GM12878 (cell line): Measurements from ENCODE around the gene COL9A3. TPM values are rescaled to one million over a fixed set of nuclear protein-coding genes. Genes with fewer than 3 reads are reported as not detected.

Source experiments
- ATAC-seq: fragments of 200-7000 bp; cut with Tn5 transposase; 3 replicates; pipeline ENCODE4 v1.9.1; 2020; ENCODE audit warnings: mild to moderate bottlenecking, moderate library complexity
- BruUV-seq: library from RNA; stranded (reverse); fragments of 400-500 nt; replicated peaks from 2 replicates; lab custom pipeline; 2021; lab: Mats Ljungman, UMichigan
- CTCF ChIA-PET: fragments of 300-600 bp; sonication (Branson Sonifier 250); formaldehyde crosslinking; extraction: SDS; loops from one replicate; lab custom pipeline; 2021; ENCODE audit warnings: inconsistent platforms; lab: Yijun Ruan, JAX
- POLR2A ChIA-PET: fragments of 350-600 bp; formaldehyde crosslinking; extraction: SDS; loops from one replicate; lab custom pipeline; 2021; ENCODE audit warnings: inconsistent platforms; lab: Charles Lee
- RAD21 ChIA-PET: fragments of 300-600 bp; sonication (Branson Sonifier 250); formaldehyde crosslinking; loops from one replicate; lab custom pipeline; 2023; ENCODE audit warnings: antibody characterized with exemption; ENCODE audit not compliant: unreplicated experiment; lab: Charles Lee
- SMC1A ChIA-PET: fragments of 300-600 bp; sonication (Branson Sonifier 250); formaldehyde crosslinking; loops from one replicate; lab custom pipeline; 2023; ENCODE audit not compliant: unreplicated experiment, uncharacterized antibody; lab: Charles Lee
- DNase-seq: peaks from one replicate; pipeline ENCODE4 v3.0.0-alpha.2; 2011; ENCODE audit warnings: low read depth, low spot score
- FAIRE-seq: peaks from 3 replicates; lab custom pipeline; 2011; peaks lifted over from hg19 to GRCh38; lab: Jason Lieb, UNC
- H2AFZ ChIP-seq: 2 replicates; pipeline ENCODE4 v1.6.0; 2011; ENCODE audit warnings: low read depth, low read length, control low read depth; ENCODE audit not compliant: control insufficient read depth
- H3K27ac ChIP-seq: 2 replicates; pipeline ENCODE4 v1.5.1; 2011; ENCODE audit warnings: control low read depth; ENCODE audit not compliant: control insufficient read depth, insufficient read depth
- H3K27me3 ChIP-seq, 2 experiments: replicated peaks in 1 of 2; 2 replicates each; pipeline versions ENCODE4 v1.6.0 to v1.6.1; 2011; ENCODE audit warnings: low read length in 1 of 2; ENCODE audit not compliant: control insufficient read depth in 2 of 2, insufficient read depth in 2 of 2
- H3K36me3 ChIP-seq, 2 experiments: 2 replicates each; pipeline ENCODE4 v1.5.1; 2011; ENCODE audit warnings: low read length in 1 of 2; ENCODE audit not compliant: control insufficient read depth in 2 of 2, insufficient read depth in 2 of 2
- H3K4me1 ChIP-seq: 2 replicates; pipeline ENCODE4 v1.6.1; 2011; ENCODE audit warnings: mild to moderate bottlenecking, low read length, moderate library complexity, mixed read lengths; ENCODE audit not compliant: control insufficient read depth, insufficient read depth
- H3K4me2 ChIP-seq: 2 replicates; pipeline ENCODE4 v1.6.0; 2011; ENCODE audit warnings: control low read depth; ENCODE audit not compliant: control insufficient read depth, insufficient read depth
- H3K4me3 ChIP-seq: fragments of 200-600 bp; sonication (generic); 2 replicates; pipeline ENCODE4 v1.5.1; 2016
- H3K79me2 ChIP-seq: 2 replicates; pipeline ENCODE4 v1.6.0; 2011; ENCODE audit warnings: low read length; ENCODE audit not compliant: control insufficient read depth, insufficient read depth
- H3K9ac ChIP-seq: 2 replicates; pipeline ENCODE4 v1.8.0; 2011; ENCODE audit warnings: low read length, control low read depth, mixed read lengths; ENCODE audit not compliant: control insufficient read depth, insufficient read depth
- H3K9me3 ChIP-seq: replicated peaks from 3 replicates; pipeline ENCODE4 v1.5.1; 2011; ENCODE audit warnings: mild to moderate bottlenecking, low read length; ENCODE audit not compliant: control insufficient read depth, insufficient read depth
- H4K20me1 ChIP-seq: 2 replicates; pipeline ENCODE4 v1.6.0; 2011; ENCODE audit not compliant: control insufficient read depth, insufficient read depth
- E2F8 ChIP-seq: fragments of 450-650 bp; IDR thresholded peaks from 2 replicates; pipeline ENCODE4 v1.6.1; 2018; ENCODE audit warnings: mild to moderate bottlenecking, low read depth, moderate library complexity; ENCODE audit not compliant: partially characterized antibody
- NR2F1 ChIP-seq: fragments of 450-650 bp; conservative IDR thresholded peaks from 2 replicates; pipeline ENCODE4 v1.6.1; 2017; ENCODE audit warnings: mild to moderate bottlenecking
- SMC3 ChIP-seq: IDR thresholded peaks from 2 replicates; pipeline ENCODE4 v1.6.1; 2011; ENCODE audit warnings: low read length, improper control_type of control experiment, borderline replicate concordance
- ZZZ3 ChIP-seq: IDR thresholded peaks from 2 replicates; pipeline ENCODE4 v1.6.1; 2011; ENCODE audit warnings: low read depth; ENCODE audit not compliant: control insufficient read depth, insufficient read length
- WGBS: methylation state at CpG from one replicate; pipeline ENCODE4 v1.1.6; 2016; ENCODE audit warnings: low lambda C conversion rate; ENCODE audit not compliant: insufficient replicate concordance, insufficient coverage; ENCODE audit errors: missing lambda C conversion rate; 5-methylcytosine and 5-hydroxymethylcytosine counted together
- in situ Hi-C: fragments of 300-500 bp; cut with MboI; formaldehyde crosslinking; loops from 9 replicates; pipeline ENCODE4 v1.14.3; 2018; ENCODE audit warnings: mixed read lengths
- intact Hi-C: fragments of 100-400 bp; cut with micrococcal nuclease; formaldehyde crosslinking; loops from one replicate; pipeline ENCODE4 v1.14.2; 2022; ENCODE audit not compliant: unreplicated experiment
- polyA plus RNA-seq, 11 experiments: library from polyadenylated mRNA; depleted of rRNA in 4 of 11; unstranded in 6 of 11; stranded (reverse) in 5 of 11; fragments of >200 nt; fragmentation: Nextera tagmentation in 4 of 11; fragmentation: Illumina TruSeq in 1 of 11; extraction: Ambion mirVana in 4 of 11; extraction: Trizol in 1 of 11; gene quantifications; 1 replicate in 1 of 11; 2 replicates in 10 of 11; pipeline versions ENCODE4 v1.2.1 to v1.2.3, GENCODE V29; 2011 to 2016; ENCODE audit warnings: inconsistent platforms in 2 of 11, missing spikeins in 2 of 11, low read depth in 1 of 11
- total RNA-seq, 4 experiments: library from RNA; depleted of rRNA in 3 of 4; stranded (reverse); fragments of >200 nt in 3 of 4; fragmentation: Illumina TruSeq in 1 of 4; extraction: Trizol in 1 of 4; gene quantifications; 2 replicates each; pipeline versions ENCODE4 v1.2.1 to v1.2.3, GENCODE V29; 2013 to 2021
- TF ChIP-seq, protein P1 (sequence below), 3 experiments: IDR thresholded peaks in 2 of 3; conservative IDR thresholded peaks in 1 of 3; 2 replicates each; pipeline ENCODE4 v1.5.1; 2011; ENCODE audit warnings: low read depth in 3 of 3, low read length in 3 of 3, mild to moderate bottlenecking in 3 of 3, control low read depth in 2 of 3, moderate library complexity in 2 of 3, inconsistent platforms in 1 of 3, mixed read lengths in 1 of 3; ENCODE audit not compliant: control insufficient read depth in 2 of 3, insufficient read depth in 1 of 3; ENCODE audit errors: extremely low read depth in 1 of 3

The COL9A3 gene
- total and polyA plus RNA-seq, 10 of the 15 experiments (the other 5 are each of a cell fraction or from before 2014, with no cell fraction given): 0.09 to 1.7 (median 0.63) TPM; not detected in 1

GRCh38 chr20:62782149-62782892 is 34.5 kb upstream of the COL9A3 start:
- TF ChIP-seq E2F8: no peak
- peak; percentile 13; the same call in 1 of the 2 replicates for TF ChIP-seq SMC3
- no peak for TF ChIP-seq ZZZ3
- TF ChIP-seq, protein P1, sequence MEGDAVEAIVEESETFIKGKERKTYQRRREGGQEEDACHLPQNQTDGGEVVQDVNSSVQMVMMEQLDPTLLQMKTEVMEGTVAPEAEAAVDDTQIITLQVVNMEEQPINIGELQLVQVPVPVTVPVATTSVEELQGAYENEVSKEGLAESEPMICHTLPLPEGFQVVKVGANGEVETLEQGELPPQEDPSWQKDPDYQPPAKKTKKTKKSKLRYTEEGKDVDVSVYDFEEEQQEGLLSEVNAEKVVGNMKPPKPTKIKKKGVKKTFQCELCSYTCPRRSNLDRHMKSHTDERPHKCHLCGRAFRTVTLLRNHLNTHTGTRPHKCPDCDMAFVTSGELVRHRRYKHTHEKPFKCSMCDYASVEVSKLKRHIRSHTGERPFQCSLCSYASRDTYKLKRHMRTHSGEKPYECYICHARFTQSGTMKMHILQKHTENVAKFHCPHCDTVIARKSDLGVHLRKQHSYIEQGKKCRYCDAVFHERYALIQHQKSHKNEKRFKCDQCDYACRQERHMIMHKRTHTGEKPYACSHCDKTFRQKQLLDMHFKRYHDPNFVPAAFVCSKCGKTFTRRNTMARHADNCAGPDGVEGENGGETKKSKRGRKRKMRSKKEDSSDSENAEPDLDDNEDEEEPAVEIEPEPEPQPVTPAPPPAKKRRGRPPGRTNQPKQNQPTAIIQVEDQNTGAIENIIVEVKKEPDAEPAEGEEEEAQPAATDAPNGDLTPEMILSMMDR (IDR thresholded peaks at IDR 0.05 in 2 of 3, conservative IDR thresholded peaks at IDR 0.05 in 1 of 3; ENCODE audit: control insufficient read depth in 2 of 3, extremely low read depth in 1 of 3, insufficient read depth in 1 of 3, low read depth in 3 of 3, low read length in 3 of 3): peak; percentile 17 to 24 (median 21); a peak in 2 of 6 replicates
- TF ChIP-seq NR2F1: no peak
- intact Hi-C loops: no loop called here
- FAIRE-seq: no peak
- H3K27me3 ChIP-seq: peaks cover 2 to 4% of the 10 kb centered on the region in 2 experiments; a peak in 2 of 4 replicates
- no TSS peak for BruUV-seq
- H3K27ac ChIP-seq: no peak overlapping the region
- no peaks in the 10 kb centered on the region; a peak in 1 of 4 replicates for H3K36me3 ChIP-seq
- ChIA-PET CTCF (interaction anchor here (1.4 to 2.1 kb wide), 2 partner anchors 9 to 283 kb away, joined by 4 to 6 read pairs; no protein-coding TSS in a partner anchor), SMC1A (interaction anchor here (1.2 kb wide), 1 partner anchor 103 kb away, joined by 3 read pairs; no protein-coding TSS in a partner anchor), POLR2A (no interaction called here), RAD21 (no interaction called here)
- H3K79me2 ChIP-seq: no peaks in the 10 kb centered on the region
- no peak overlapping the region for H2AFZ ChIP-seq
- WGBS: 50% methylated on average over 17 of the region's 18 CpGs
- ATAC-seq: peak; percentile 43; the same call in 1 of the 3 replicates
- no peak overlapping the region for H3K4me3 ChIP-seq
- no peaks in the 10 kb centered on the region for H4K20me1 ChIP-seq
- no peak overlapping the region for H3K4me2 ChIP-seq
- in situ Hi-C loops: no loop called here
- H3K9ac ChIP-seq: no peak overlapping the region
- H3K4me1 ChIP-seq: 0 out of 2 replicates have a peak, but pooled peaks cover 2% of the 10 kb centered on the region
- DNase-seq: no peak
- no peaks in the 10 kb centered on the region; the same call in 2 of the 3 replicates for H3K9me3 ChIP-seq
